ENCODE data around the gene GNG12.
"Not testable (repeated sequence)": the region's sequence is repeated elsewhere in the genome, so short reads cannot be mapped to it uniquely, and the experiment has no call there.

Gene GNG12

DNA sequence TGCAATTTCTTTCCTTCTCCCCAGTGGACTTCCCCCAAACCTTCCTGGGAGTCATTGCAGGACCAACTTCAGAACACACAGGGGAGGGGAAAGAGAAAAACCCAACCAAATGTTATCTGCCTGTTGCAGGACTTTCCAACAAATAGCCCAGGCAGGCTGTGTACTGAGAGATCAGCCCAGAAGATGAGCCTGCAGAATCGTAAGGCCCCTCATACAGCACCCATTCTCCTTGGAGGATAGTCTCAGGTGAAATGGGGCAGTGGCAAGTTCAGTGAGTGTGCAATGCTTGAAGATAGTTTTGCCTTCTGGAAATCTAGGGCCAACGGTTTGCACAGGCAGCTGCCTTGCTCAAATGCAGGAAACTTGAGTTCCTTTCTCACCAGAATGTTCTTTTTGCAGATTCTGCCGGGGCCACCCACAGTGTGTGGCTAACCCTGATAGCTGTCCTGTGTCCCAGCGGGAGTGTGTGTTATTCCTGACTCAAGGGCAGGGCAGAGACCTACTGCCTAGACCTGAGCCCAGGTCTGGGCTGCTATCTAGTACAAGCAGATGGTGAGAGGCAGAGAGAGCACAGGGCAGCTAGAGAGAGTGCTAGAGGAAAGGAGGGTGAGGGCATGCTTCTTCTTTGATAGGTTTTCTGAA is 99.5 kb downstream of the GNG12 start:
- DNase-seq (ENCODE audit: low read depth, low spot score), result peak; percentile 47

DNA sequence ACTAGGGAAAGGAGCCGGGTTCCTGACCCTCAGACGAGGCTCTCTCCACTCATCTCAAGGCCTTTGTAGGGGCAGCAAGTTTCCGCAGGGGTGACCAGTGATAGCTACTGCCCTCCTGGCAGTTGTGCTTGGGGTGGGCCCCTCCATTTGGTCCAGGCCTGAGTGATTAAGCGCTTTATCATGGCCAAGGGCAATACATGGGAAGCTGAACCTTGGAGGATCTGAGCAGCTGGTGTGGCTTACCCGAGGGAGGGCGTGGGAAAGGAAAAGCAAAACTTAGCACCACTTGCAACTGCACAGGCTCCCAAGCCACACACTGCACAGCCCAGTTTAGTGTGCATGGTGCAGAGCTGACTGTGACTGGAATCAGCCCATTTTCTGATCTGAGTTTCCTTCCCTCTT is 100.5 kb downstream of the GNG12 start:
- DNase-seq (ENCODE audit: low read depth, low spot score), result peak; percentile 78

DNA sequence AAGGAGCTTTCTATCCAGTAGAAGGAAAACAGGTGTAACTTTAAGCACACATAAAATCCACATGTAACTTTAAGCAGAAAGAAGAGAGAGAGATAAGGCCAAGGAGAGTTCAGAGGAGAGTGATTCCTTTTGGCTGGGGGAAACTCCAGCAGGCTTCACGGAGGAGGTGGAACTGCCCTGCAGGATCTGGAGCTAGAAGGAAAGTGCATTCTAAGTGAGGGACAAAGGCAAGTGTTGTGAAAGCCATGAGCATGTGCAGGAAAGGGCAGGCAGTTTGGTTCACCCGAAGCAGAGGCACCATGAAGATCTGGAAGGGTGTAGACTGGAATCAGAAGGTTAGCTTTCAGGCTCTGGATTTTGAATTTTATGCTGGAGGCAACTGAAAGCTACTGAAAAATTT is 101.9 kb downstream of the GNG12 start:
- DNase-seq (ENCODE audit: low read depth, low spot score), result no peak

DNA sequence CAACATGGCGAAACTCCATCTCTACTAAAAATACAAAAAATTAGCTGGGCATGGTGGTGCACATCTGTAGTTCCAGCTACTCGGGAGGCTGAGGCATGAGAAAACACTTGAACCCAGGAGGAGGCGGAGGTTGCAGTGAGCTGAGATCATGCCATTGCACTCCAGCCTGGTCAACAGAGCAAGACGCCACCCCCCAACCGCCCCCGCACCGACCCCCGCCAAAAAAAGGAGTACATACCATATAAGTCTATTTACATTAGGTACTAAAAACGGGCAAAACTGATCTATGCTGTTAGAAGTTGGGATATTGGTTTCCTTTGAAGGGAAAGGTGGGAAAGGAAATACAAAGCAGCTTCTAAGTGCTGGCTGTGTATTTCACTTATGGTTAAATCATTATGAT is 103.0 kb downstream of the GNG12 start:
- DNase-seq (ENCODE audit: low read depth, low spot score), result not testable (repeated sequence)

DNA sequence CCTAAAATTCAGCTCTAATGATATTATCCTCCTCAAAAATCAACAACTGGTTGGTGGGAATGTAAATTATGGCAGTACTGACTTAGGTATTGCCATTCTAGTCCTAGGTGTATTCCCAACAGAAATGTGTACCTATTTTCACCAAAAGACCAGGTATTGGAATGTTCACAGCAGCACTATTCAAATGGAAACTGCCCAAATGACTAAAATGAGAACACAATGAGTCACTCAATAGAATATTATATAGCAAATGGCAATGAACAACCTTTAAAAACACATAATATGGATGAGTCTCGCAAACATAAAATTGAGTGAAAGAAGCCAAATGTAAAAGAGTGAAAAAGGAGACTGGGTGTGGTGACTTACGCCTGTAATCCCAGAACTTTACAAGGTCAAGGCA is 103.4 kb downstream of the GNG12 start:
- DNase-seq (ENCODE audit: low read depth, low spot score), result no peak

DNA sequence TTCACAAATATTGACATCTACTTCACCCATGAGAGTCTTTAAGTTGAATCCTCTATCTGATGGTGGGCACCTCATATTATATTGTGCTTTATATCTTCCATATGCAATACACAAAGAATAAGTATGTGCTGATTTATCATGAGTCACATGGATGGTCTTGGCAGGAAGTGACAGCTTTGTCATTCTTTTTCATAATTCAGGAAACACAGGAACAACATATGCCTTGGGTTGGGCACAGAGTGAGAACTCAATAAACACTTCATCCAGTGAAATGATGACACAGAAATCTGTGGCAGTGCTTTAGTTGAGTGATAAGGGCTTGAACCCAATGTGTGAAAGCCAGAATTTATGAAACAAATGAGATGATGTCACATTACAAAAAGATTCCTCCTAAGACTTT is 107.0 kb downstream of the GNG12 start:
- no peak for DNase-seq (ENCODE audit: low read depth, low spot score)

DNA sequence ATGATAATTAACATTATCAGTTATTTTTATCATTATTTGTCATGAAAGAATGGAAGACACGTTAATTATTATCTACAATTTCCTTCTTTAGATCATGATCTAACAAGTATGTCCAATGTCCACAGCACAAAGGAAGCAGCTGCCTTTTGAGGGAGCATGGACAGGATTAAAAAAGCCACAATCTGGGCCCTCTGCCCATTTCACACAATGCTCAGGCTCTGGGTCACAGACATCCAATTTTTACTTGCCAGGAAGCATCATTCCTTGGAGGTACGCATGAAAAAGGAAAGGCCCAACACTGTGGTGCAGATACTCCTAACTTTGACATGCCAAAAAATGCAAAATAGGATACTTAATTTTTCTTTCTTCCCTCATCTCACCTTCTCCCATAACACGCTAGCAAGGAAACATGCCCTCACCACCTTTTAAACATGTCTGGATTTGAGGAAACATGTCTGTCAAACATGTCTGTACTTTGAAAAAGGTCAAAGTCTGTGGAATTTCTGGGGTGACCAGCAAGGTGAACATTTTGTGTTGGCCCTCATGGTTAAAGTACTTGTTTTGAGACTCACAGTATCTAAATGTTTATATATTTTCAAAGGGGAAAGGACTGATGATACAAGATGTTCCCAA is 108.2 kb downstream of the GNG12 start:
- DNase-seq (ENCODE audit: low read depth, low spot score), result peak; percentile 41

DNA sequence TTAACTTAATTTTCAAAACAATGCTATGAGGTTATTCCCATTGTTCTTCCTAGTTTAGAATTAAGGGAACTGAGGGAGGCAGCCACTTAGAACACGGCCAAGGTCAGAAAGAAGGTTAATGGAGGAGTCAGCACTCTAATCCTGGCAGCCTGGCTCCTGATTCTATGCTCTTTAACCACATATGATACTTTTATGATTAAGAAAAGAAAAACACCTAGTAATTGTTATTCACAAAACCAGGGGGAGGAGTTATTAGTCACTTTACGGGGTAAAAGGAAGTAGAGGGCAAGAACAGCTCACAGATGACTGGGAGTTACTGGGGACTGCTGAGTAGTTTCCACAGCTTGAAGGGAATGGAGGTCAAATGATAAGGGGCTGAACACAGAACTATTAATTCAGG is 109.6 kb downstream of the GNG12 start:
- no peak for DNase-seq (ENCODE audit: low read depth, low spot score)

DNA sequence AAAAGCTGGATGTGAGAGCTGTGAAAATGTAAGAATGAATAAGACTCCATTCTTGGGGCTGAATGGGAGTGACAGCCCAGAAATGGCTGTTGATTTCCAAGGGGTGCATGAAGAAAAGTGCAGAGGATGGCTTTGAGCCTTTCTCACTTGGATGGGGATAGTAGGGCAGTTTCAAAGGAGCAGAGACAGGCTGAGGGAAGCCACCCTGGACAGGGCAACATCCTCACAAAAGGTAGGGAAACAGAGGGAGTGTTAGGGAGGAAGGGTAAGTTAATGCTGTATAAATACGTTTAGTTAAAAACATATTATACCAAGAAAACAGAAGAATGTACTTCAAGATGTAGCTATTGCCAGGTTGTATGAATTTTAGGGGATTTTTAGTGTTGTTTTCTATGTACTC is 110.1 kb downstream of the GNG12 start:
- DNase-seq (ENCODE audit: low read depth, low spot score), result no peak

DNA sequence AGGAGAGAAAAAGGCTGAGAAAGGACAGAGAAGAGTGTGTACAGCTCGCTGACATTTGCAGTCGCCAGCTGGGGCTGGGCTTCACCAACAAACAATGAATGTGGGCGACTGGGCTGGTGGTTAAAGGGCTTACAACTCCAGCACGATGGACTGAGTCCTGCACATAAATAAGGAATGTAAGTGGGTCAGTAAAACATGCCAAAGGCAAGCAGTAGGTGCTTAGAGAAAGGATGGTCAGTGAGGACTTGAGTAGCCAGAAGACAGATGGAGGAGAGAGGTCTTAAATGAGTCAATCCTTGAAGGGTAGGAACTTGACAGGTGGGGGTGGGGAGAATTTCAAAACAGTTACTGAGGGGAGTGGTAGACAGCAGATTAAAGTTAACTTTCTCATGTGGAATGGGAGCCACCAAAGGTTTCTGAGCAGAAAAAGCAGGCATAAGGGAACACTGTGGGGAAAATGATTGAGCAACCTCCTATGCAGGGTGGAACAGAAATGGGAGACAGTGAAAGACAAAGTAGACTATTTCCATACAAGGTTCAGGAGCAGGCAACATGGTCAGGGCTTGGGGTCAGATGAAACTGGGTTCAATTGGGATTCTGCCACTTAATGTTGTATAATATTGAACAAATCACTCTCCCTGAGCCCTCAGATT is 110.8 kb downstream of the GNG12 start:
- no peak for DNase-seq (ENCODE audit: low read depth, low spot score)

DNA sequence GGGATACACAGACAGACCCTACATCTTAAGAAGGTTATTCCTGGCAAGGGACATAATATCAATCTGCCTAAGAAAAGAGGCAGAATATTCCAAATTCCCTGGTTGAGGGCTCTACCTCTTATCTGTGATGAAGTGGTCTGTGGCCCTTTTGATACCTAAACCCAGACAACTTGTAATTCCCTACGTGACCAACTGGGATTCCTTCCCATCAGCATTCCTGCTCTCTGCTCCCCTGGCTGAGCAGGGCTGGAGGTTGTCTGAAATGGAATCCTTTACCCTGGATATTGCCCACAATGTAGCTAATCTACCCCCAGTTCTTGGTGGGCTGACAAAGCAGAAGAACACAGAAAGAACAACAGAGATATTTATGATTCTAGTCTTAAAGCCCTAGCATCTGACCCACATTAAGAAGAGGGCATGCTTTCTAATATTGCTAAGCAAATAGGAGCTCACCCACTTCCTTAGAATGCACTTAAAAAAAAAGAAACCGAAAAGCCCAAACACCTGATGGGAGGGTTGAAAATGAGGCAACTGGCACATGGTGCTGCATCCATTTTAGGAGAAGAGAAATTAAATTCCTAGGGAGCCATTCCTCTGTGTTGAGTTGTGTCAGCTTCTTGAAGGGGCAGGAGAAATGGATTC is 111.5 kb downstream of the GNG12 start:
- DNase-seq (ENCODE audit: low read depth, low spot score), result no peak

DNA sequence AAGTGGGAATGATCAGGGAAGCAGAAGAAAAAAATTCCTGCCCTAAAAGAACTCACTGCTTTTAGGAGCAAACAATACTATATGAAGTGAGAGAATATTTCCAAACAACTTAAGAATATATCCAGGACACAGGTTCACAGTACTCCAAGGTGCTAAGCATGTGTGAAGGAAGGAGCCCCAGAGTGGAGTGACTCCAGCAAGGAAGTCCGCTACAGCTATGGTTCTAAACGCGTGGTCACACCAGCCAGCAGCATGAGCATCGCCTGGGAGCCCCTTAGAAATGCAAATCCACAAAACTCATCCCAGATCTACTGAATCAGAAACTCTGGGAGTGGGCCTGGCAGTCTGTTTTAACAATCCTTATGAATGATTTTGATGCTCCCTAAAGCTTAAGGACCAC is 112.2 kb downstream of the GNG12 start:
- no peak for DNase-seq (ENCODE audit: low read depth, low spot score)

DNA sequence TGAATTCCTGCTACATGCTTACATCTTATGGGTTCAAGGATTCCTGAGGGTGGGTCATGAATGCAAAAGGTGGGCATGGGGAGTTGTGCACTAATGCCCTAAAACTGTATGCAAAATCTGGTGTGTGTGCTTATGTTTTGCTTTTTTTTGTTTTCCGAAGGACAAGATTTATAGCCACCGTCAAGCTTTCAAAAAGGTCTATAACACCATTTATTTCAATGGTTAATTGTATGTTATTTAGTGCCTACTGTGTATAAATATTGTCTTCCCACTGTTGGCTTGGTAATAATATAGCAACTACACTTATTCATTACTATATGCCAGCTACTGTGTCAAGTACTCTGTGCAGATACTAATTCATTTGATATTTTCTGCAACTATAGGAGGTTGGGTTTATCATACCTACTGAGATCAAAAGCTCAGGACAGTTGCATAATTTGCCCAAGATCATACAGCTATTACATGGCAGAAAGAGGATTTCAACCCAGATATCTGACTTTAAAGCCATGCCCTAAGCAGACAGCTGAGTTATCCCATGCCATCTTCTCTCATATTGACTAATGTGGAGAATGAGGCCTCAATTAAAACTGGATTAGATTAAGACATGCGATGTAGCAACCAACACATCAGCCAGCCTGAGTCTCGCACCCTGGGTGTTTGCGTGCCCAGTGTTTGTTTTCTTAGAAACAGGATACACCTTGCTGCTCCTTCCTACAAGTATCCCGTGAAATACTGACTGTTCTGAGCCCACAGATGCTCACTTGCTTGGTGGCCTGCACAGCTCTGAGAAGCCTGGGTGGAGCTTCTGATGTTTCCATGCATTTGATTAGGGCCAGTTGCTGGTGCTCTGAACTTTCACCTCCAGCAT is 113.7 kb downstream of the GNG12 start:
- no peak for DNase-seq (ENCODE audit: low read depth, low spot score)

DNA sequence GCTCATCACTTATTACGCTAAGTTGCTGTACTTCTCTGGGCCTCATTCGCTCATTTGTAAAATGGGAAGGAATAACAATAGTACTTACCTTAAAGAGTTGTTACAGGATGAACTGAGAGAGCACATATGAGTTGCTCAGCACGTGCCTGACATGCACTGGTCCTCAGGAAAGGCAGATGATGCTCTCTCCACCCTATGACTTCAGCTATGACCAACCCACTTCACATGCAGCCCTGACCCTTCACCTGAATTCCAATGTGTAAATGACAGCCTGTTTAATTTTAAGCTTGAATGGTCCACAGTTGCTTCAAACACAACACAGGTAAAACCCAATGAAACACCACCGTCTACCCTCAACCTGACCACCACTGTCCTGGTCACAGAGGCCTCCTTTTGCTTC is 115.4 kb downstream of the GNG12 start:
- no peak for DNase-seq (ENCODE audit: low read depth, low spot score)

DNA sequence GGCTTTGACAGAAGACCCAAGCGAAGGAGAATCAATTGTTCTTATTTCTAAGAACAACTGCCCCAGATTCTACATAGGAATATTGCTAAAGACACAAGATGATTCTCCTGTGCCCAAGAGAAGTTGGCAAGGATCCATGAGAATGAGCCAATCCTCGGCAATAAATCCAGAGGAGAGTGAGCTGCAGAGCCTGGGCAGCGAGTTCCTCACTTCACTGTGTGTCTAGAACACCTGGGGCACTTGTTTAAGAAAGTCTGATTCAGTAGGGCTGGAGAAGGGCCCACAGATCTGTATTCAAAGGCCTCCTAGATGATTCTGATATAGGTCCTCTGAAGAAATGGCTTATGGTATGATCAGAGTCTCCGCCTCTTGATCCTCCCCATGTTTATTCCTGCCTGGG is 116.5 kb downstream of the GNG12 start:
- DNase-seq (ENCODE audit: low read depth, low spot score), result no peak

DNA sequence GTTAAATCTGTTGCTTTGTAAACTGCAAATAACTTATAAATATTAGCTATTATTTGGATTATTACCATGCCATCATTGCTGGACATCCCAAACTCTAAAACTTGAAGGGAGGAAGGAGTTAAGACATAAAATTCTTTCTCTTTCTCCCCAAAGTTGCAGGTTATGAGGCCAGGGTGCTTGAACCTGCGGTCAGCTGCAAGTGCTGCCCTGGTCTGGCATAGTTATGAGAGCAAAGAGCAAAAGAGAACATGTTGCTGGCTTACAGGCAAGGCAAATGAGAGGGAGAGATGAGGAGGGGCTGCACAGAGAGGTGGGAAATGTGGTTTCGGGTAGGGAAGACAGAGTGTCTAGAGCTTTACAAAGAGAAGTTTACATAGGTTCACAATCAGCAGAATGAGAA is 117.4 kb downstream of the GNG12 start:
- no peak for DNase-seq (ENCODE audit: low read depth, low spot score)

DNA sequence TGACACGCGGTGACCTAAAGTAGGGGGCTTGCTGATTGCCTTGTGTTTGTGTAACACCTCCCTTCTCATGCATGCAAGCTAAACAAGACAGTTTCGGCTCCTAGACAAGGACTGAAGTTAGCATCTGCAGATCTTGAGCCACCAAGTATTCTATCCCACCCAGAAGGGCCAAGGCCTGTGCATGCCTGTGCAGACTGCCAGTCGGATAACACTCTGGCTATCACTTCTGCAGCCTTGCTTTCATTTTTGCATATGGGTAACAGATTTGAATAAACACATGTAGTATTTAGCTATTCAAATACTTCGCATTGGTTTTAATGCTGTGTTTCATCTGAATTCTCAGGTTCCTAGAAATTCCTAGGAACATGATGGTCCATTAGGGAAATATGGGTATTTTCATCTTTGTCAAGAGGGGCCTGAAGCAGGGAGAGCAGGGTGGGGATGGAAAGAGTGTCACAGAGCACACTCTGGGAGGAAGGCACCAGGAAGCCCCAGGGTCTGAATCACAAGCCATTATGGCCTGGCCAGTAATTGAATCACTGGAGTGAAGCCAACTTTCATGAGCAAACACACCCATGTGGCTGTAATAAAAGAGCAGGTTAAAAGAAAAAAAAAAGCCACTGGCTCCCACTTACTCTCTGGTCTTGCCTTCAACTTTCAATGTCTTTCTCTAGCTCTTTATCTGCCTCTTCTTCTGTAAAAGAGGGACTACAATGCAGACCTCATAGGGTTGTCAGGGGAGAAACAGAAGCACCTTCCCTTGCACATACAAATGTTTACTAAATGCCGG is 120.0 kb downstream of the GNG12 start:
- DNase-seq (ENCODE audit: low read depth, low spot score), result no peak

DNA sequence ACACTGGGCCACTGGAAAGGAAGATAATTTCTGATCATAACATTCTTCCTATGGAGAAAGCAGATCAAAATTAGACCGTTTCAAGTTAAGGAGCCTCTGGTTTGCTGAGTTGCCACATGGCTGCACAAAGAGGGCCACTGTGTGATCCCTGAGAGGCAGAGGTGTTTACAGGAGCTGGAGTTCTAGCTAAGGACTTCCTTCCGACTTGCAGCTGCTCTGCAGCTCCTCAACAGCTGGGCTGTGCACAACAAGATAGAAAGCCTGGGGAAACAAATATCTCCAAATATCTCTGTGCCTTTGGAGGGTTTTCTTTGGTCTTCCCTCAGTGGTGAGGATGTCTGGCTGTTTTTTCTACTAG is 121.4 kb downstream of the GNG12 start:
- DNase-seq (ENCODE audit: low read depth, low spot score), result no peak

DNA sequence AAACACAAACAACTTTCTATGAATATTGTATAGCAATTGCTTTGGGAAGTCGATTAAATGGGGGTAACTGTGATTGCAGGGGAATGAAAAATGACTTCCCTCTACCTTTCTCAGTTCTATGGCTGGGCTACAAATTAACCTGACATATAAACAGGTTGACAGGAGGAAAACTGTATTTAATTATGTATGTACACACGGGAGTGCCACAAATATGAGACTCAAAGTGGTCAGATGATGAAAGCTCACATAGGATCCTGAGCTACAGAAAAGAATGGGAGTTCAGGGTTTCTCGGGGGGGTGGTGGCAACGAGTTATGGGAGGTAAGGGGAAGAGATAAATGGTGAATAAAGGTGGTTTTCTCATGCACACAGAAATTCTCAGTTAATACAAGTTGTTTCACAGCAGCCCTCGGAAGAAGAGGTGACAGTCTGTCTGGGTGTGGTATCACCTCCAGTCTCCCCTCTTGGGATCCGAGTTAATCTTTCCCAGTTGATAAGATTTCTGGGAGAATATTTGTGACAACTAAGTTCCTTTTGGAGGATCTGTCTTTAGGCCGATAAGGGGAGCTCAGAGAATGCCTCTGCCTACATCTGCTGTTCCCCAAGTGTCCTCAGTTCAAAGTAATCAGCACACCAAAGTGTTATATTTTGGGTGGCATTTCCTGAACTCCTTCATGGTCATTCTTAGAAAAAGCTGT is 122.0 kb downstream of the GNG12 start:
- DNase-seq (ENCODE audit: low read depth, low spot score), result no peak

DNA sequence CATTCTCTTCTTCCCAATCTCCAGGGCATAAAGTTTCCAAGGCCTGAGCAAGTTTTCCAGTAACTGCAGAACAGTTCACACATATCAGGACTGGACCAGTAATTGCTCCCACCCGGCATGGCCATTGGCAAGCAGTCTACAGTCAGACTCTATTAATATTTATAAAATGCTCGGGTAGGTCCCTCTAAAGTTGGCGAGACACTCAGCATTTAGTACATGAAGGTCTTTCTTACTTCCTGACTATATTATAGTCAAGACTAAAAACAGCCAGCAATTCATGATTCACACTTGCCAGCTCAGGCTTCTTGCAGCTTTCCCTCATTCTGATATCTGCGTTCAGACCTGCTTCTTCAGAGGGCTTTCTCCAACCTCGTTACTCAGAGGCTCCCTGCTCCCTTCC is 122.8 kb downstream of the GNG12 start:
- DNase-seq (ENCODE audit: low read depth, low spot score), result no peak

DNA sequence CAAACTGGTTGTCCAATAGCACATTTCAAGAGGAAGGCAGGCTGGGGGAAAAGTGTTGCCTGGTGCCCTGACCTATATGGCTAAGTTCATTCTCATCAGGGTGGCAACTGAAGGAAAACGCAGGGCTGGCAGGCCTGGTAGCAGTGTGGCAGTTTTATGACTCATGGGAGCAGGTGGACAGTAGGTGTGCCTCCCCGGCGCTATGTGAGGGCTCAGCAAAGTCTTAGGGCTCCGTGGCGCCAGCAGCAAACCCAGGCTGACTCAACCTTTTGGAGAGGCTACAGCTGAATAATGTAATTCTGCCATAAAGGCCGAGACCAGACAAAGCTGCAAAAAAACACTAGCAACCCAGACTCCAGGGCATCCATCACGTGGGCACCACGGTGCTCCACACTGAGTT is 124.7 kb downstream of the GNG12 start:
- no peak for DNase-seq (ENCODE audit: low read depth, low spot score)

Data from brain pericyte (primary cell).